ENCODE measurements around the gene CHCHD3.

CHCHD3 gene

DNA sequence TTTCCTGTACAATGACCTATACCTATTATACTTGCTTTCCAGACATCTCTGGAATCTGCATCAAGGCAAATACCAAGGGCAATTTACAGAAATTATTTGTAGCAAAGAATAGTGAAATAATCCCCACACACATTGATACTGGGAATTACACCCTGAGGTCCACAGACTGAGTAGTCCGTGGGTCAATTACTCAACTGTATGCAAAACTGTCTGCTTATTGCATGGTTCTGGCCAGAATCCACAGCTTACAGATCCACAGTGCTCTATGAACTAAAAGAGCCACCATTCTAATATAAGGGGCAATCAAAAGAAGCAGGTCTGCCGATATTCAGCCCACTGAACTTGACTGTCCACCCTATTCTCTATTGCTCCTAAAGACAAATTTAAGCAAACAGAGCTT lies 5.7 kb downstream of the CHCHD3 start:
- DNase-seq: no peak

DNA sequence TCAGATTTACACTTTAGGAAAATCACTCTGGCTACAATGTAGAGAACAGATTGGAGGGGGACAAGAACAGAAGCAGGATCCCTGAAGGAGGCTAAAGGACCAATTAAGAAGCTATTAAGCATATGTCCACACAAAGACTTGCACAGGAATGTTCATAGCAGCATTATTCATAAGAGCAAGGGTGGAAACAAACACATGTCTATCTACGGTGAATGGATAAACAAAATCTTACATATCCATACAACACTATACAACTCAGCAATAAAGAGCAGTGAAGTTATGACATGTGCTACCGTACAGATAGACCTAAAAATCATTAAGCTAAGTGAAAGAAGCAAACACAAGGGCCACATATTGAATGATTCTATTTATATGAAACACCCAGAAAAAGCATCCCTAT lies 10.4 kb downstream of the CHCHD3 start:
- no peak for DNase-seq

GRCh38 chr7:133070562-133070961 lies 11.3 kb downstream of the CHCHD3 start:
- DNase-seq: no peak

DNA sequence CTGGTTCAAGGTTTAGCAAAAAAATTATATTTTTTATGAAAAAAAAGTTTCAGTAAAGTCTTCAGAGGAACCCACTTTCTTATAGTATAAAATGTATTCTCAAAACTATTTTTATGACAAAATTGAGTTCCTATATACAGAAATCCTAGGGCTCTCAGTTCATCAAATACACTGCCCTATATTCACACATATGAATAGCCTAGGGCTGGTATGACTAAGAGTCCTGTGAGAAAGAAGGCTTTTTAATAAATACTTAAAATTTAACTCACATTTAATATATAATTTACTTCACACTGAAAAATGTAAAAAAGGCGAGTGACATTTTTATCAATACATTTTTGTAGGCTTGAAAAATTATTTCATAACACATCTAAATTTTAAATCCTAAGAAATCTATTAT lies 16.6 kb downstream of the CHCHD3 start:
- no peak for DNase-seq

DNA sequence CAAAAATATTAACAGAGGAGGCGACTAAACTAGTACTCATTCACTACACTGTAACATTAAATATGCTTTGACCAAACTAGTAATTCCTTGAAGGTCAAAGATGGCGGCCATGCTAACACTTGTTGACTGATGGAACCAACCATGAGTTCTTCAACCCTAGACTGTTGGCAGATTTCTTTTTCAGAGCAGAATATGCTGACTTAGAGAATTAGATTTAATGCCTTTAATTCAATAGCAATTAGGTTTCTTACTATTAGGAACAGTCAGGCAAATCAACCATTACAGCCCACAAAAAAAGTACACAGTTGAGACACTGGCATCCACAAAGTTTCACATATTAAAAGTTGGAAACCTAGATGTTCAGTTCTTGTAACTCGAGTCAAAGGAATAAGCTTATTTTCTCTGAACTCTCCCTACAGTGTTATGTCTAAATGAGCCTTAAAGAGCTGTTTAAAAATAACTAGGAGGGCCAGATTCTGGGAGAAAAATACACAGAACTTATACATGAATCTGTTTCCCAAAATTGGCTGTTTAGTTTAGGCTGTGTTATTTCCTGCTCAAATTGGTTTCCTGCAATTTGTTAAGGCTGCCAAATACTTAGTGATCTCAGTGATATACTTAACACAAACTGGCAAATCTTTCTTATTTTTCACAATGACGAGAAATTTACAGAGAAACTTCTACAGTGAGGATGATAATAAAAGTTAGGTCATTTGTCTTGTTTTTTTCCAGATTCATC lies 17.6 kb downstream of the CHCHD3 start:
- DNase-seq: no peak

DNA sequence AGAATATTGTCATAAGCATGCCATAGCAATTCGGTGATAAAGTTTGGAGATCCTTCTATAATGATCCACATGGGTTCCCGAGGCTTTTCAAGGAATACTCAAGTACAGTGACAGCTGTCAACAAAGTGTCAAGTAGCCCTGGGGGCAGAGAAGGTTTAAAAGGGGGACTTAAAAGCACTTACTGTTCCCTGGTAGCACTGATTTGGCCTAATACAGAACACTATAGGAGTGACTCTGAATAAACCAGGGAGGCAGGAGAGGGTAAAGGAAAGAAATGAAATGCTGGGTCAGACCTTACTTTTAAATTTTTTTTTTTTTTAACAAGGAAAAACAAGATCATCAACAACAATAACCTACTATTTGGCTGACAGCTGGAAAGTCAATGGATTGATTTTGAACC lies 20.1 kb downstream of the CHCHD3 start:
- DNase-seq: no peak

GRCh38 chr7:133061357-133061756 lies 20.5 kb downstream of the CHCHD3 start:
- DNase-seq: no peak

- no peak for DNase-seq
Measured at GRCh38 chr7:133060004-133060403, 21.9 kb downstream of the CHCHD3 start.

DNA sequence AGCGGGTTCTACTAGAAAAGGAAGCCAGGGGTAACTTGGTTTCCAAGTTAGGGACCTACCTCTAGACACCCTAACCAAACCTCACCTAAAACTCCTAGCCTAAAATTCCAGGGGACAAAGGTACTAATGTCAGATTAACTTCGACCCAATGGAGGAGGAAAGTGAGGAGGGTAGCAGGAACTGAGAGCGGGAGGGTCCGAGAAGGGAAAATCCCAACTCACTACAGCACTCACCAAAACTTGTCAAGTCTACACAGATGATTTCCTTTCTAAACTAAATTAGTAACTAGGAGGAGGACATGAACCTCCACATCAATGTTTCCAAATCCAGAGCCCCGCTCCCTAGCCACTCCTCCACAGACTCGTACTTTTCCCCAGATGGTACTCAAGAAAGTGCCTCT lies 22.6 kb downstream of the CHCHD3 start:
- no peak for DNase-seq

- no peak for DNase-seq
Measured at GRCh38 chr7:133056370-133057238, 25.3 kb downstream of the CHCHD3 start.

DNA sequence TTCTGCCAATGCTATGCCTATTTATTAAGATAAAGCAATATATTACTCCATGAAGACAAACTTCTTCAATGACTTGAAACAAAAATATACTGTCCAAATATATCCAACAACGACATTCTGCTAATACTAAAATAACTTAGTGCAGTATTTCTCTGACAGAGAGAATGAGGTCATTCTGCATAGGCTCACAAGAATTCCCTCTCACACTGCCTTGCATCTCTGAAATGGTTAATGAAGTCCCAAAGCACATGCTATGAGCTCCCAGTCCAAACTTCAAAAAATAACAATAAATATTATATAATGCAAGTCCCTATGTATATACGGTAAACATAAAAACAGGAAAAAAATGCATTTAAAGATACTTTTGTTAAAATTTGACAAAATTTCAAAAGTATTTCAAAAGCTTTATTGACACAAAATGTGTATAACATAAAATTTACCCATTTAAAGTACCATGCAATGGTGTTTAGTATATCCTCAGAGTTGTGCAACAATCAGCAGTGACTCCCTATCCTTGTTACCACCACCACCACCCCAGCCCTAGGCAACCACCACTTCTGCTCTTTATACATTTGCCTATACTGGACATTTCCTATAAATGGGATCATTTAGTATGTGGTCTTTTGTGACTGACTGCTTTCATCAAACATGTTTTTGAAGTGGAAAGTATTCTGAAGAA lies 27.6 kb downstream of the CHCHD3 start:
- DNase-seq: no peak

DNA sequence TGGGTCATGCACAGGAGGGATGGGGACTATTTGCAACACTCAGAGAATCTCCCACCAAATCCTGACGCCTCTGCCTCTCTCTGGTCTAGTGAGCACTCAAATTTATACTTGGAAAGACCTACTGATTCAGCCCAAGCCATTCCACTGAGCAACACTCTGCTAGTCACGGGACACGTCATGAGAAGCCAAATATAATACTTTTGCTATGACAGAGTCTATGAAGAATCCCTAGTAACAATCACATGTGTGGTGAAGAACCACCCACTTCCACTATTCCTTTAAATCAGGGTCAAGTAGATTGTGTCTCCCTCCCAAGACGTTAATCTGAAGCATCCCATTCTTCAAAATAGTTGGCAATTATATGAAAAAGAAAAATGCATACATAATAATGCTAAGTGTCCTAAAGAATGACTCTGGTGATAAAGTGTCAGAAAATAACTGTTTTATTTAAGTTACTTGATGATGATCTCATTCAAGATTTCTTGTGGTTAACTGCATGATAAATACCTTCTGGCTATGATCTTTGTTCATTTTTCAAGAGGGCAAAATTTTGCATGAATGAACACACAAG lies 28.5 kb downstream of the CHCHD3 start:
- DNase-seq: no peak

DNA sequence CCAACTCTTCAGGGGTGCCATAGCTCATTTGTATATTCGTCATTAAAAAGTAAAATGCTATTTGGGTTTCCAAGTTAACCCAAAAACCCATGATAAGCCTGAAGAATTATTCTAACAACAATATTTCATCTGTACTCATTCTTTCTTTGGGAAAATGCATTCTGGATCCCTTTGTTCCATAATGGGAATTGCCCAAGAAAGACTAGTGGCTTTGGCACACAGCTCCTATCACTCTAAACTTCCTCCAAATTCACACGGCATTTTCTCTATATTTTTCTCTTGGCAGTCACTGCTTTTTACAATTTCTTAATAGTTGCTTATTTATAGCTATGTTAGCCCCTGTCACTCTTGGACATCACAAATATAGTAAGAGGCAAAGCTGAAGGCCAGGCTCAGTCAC lies 29.1 kb downstream of the CHCHD3 start:
- no peak for DNase-seq

DNA sequence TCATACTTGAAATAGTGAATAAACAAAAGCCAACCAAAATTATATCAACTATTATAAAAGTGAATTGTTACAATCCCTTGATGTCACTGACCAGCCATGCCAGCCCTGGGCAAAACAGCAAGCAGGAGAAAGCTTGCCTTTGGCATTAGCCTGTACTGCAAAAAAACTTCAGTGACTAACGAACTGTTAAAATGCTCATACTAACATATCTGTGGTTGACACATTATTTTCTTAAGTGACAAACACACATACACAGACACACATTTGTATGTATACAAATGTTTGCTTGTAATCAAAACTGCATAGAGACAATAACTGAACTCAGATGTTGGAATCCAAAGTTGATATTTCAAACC lies 29.5 kb downstream of the CHCHD3 start:
- no peak for DNase-seq

DNA sequence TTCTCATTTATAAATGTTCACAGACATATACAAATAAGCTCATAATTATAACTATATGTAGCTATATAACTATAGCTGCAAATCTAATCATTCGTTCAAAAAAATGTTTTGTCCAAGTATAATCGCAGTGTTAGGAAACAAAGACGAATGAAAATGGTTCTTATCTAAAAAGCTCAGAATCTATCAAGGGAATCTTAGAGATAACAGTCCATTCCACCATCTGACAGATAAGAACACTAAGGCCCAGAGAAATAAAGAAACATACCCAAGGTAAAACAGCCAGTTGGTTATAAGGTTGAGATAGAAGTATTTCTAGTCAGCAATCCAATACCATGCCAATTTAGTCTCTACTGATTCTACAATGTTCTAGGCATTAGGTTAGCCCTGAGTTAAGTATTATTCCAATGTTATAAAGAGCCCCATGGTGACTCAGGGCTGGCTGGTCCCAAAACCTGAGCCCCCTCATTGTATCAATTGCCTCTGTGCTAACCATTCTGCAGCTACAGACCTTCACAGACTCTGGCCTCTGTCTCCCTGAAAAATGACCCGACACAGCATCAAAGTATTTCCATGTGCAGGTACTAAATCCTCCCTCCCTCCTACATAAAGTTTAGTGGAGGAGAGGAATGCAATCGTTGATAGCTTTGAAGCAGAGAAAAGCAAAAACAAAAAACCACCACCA lies 30.0 kb downstream of the CHCHD3 start:
- DNase-seq: no peak

- DNase-seq: no peak
Measured at GRCh38 chr7:133051066-133051465, 30.8 kb downstream of the CHCHD3 start.

DNA sequence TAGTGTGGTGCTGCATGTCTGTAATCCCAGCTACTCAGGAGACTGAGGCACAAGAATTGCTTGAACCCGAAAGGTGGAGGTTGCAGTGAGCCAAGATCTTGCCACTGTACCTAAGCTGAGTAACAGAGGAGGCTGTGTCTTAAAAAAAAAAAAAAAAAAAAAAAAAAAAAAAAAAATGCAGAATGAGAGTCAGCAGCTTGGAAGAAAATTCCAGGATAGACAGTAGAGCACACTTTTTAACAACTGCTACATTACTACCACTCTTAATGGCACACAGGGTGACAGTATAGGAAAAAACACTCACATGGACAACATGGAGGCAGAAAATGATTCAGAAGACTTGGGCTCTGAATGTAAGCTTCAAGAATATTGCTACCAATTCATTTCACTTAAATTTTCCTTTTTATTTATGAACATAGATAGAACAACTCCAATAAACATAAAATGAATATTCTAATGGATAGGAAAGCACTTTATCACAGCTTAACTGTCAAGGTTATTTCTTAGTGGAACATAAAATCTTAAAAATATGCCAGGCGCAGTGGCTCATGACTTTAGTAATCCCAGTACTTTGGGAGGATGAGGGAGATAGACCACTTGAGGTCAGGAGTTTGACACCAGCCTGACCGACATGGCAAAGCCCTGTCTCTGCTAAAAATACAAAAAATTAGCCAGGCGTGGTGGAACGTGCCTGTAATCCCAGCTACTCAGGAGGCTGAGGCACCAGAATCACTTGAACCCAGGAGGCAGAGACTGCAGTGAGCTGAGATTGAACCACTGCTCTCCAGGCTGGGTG lies 31.5 kb downstream of the CHCHD3 start:
- no peak for DNase-seq

- DNase-seq: no peak
Measured at GRCh38 chr7:133048589-133048988, 33.3 kb downstream of the CHCHD3 start.

- no peak for DNase-seq
Measured at GRCh38 chr7:133047321-133047720, 34.6 kb downstream of the CHCHD3 start.

DNA sequence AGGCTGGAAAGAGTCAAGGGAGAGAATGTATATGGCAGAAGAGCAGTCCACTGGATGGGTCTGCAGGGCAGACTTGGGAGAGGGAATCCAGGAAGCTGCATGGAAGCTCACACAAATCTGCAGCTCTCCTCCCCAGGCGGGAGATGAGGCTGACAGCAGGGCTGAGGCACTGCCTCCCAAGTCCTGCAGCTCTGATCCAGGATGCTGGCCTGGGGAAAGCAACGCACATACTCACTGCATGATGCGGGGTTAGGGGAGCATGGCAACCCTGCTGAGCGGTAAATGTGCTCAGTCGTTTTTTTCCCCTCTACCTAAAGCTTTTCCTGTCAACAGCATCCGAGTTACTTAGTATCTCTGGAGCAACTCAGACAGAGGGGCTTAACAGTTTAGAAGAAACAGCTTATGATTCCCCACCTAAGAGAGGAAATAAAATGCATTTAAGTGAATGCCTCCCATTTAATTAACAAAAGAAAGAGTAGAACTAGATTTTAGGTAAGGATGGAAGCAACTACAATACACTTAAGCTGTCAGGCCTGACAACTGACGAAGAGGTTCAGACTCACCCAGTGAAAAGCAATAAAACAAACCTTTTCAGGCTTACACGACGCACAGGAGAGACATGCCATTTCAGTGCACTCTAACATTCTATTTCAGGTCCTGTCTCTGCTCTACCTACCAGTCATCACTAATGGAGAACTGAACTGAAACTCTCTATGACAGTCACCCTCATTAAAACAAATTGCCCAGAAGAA lies 37.0 kb downstream of the CHCHD3 start:
- no peak for DNase-seq

GRCh38 chr7:133040674-133041073 lies 41.2 kb downstream of the CHCHD3 start:
- DNase-seq: no peak
